GM21619 (cell line): Measurements from ENCODE around the gene ATXN7L1.
A peak's percentile ranks its signal among the peaks of the same experiment; 100 is the strongest.

Experiments
- ATAC-seq: cut with Tn5 transposase; IDR thresholded peaks from one replicate; pipeline ENCODE4 v1.9.1; 2021; ENCODE audit not compliant: unreplicated experiment

Gene ATXN7L1

DNA sequence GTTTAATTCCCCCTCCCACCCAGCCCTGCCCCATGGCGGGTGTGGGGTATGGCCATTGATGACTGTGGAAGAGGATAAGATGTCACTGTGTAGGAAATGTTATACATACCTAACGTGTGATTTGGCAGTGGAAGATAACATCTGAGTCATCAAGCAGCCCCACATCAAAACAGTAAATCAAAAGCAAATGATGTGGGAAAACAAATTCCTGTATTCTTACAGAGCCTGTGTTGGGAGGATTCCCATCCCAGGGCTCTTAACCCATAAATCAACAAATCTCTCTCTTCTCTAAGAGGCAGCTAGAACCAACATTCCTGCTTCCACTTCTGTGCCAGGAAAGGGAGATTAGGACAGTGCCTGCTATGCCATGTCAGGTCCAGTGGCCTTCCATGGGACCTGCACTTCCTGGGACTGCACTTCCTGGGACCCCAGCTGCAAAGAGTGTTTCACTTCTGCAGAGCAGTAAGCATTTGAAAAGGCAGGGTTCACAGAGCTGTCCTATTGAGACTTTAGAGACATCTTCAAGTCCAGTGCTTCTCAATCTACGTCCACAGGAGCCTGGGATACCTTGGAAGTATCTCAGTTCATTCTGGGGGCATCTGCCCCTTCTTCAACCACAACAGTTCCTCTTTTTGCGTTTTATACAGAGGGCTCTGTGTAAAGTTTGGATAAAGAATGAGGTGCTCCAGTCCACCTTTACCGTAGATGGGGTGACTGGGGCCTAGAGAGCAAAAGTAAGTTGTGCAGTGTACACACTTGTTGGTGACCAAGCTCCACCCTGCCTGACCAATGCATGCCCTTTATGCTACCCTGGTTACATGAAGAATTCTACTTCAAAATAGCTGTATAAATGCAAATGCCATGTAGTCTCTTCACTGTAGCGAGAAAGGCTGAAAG is 45.7 kb downstream of the ATXN7L1 start:
- no peak for ATAC-seq

DNA sequence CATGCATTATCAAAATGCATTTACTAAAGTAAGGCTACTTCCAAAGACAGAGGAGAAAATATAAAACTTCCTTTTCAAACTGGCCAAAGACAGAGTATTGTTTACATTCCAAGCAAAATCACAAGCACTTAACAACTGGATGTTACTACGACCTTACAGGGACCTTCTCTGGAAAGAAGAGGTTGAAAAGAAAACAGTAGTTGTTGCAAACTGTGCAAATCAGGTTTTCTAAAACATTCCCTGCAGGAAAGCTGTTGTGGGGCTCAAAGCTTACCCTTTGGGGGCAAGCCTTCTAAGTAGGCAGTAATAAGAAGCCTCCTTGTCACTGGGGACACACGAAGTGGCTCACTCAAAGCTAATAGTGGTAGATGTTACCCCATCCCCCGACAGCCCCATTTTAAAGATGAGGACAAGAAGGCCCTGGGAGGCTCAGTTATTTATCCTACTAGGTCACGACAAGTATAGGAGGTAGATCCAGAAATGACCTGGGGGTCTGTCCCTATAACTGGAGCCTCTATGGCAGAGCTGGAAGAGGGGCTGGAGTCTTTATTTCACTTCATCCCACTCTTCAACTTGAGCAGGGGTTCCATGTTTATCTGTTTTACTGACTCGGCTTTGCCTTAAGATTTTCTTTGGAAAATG is 46.6 kb downstream of the ATXN7L1 start:
- ATAC-seq = no peak

- ATAC-seq = no peak
Observed at GRCh38 chr7:105828141-105828540, 48.3 kb downstream of the ATXN7L1 start.

DNA sequence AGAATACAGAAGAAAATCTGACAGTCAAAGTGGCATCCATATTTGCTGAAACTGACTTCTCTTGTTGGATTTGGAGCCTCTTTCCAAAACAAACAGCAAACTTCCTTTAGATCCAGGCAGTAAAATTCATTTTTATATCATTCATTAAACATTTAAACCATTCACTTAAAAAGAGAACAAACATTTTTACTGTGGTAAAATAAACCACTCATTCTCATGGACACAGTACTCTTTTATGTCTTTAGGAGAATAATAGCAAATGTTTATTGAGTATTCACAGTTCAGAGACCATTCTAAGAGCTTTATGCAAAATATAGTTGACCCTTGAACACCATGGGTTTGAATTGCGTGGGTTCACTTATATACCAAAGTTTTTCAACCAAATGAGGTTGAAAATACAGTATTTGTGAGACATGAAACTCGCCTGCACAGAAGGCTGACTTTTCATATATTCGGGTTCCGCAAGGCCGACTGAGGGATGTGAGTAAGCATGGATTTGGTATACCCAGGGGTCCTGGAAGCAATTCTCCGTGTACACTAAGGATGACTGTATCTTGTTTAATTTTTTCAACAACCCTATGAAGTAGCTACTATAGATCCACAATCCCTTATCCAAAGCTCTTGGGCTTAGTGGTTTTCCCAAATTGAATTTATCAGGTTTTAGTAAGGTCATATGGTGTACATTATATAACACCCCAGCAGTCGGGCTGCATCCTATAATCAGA is 49.1 kb downstream of the ATXN7L1 start:
- no peak for ATAC-seq

DNA sequence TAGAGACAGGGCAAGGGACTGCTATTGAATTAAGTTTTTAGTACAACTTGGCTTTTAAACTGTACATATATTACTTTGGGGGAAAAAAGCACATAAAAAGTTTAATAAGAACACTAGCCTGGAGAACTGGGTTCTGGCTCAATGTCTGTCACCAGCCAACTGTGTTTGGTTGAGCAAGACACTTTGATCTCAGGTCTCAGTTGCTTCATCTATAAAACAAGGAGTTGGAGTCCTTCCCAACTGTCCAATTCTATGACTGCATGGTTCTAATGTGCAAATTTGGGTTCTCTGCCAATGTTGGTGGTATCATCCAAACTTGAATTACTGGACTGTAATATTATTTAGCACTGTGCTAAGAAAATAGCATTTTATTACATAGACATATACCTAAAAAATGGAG is 50.3 kb downstream of the ATXN7L1 start:
- ATAC-seq = no peak

GRCh38 chr7:105825371-105825770 is 51.0 kb downstream of the ATXN7L1 start:
- ATAC-seq = no peak

DNA sequence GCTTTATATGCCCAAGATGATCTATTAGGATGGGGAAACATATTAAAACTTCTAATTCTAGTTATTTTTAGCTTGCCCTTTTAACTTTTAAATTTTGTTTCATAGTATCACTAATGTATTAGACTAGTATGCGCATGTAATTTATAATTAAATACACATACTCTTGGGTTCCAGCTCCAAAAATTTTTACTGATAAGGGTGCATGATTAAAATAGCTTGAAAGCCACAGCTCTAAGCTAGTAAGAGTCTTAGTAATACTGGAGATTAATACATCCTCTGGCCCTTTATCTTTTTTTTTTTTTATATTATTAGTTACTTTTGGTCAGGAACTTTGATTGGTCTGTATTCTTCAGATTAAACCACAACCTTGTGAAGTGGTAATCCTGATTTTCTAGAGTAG is 53.6 kb downstream of the ATXN7L1 start:
- no peak for ATAC-seq

DNA sequence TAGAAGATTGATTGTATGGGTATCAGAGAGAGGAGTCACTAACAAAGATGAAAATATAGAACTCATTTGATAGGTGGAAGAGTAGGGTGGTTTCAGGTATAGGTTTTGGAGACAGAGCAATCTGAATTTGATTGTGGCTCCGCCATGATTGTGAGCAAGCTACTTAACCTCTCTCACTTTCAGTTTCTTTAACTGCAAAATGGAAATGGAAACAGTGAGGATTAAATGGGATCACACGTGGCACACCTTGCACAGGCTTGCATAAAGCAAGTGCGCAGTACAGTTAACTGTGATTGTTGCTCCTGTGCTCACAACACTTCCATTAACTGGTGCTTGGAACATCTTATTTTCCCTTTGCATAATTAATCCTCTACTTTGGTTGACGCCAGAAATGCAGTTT is 54.9 kb downstream of the ATXN7L1 start:
- no peak for ATAC-seq

DNA sequence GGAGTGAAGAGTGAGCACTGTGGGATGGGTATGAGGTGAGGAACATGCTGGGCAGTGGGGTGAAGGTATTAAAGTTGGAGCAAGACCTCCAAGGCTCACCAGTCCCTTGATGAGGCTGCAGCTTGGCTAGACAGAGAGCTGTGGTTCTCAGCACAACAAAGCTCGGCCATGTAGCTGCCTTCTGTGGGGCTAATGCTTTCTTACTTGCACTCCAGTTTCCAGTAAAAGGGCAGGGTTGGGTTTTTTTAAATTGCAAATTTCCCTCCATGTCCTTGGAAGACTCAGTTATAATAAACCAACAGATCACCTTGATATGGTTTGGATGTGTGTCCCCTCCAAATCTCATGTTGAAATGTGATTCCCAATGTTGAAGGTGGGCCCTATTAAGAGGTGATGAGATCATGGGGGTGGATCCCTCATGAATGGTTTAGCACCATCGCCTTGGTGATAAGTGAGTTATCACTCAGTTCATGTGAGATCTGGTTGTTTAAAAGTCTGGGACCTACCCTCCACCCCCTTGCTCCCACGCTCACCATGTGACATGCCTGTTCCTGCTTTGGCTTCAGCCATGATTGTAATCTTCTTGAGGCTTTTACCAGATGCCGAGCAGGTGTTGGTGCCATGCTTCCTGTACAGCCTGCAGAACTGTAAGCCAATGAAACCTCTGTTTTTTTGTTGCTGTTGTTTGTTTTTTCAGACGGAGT is 55.9 kb downstream of the ATXN7L1 start:
- no peak for ATAC-seq

DNA sequence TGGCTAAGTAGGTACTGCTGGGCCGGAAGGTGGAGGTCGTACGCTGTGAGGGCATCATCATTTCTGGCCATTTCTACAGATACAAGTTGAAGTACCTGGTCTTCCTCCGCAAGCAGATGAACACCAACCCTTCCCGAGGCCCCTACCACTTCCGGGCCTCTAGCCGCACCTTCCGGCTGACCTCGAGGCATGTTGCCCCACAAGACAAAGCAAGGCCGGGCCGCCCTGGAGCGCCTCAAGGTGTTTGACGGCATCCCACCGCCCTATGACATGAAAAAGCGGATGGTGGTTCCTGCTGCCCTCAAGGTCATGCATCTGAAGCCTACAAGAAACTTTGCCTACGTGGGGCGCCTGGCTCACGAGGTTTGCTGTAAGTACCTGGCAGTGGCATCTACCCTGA is 56.8 kb downstream of the ATXN7L1 start:
- no peak for ATAC-seq

GRCh38 chr7:105816954-105817615 is 59.3 kb downstream of the ATXN7L1 start:
- no peak for ATAC-seq

DNA sequence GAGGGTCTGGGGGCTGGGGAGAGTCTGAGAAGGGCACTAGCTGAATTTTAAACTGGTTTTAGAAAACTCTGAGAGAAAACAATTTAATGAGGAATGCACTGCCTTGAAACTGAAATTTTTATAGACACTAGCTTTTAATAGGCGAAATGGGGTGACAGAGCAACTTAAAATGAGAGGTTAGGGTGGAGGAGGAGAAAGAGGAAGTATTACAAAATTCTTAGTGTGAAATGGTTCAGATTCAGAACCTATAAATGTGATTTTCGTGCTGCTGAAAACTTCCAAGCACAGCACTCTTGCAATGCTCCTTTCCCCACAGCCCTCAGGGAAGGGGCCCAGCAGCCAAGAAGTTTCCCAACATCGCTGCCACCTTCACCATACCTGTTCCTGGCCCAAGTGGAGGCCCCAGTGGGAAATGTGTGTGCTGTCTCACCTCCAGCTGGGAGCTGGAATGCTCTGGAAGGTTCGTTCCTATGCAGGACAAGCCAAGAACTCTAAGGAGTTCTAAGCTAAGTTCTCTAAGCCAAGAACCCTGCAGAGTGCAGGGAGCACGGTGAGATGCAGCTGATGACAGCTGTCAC is 60.0 kb downstream of the ATXN7L1 start:
- ATAC-seq = no peak

- ATAC-seq = no peak
Observed at GRCh38 chr7:105815576-105815975, 60.8 kb downstream of the ATXN7L1 start.

DNA sequence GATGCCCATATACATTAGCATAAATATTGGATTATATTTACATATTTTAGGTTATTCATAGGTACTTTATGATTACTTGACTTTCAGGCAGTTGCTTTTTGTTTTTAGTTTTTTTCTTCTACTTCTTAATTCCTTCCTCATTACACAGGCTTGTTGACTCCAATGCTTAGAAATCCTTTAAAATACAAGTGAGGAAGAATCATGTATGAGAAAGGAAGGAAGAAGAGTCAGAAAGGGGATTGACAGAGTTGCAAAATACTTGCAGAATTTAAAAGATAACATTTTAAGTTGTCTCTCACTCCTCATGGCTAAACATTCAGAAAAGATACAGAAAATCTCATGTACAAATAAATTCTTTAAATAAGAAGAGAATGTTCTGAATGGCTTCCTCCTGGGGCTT is 61.9 kb downstream of the ATXN7L1 start:
- ATAC-seq = no peak

GRCh38 chr7:105811189-105811847 is 65.1 kb downstream of the ATXN7L1 start:
- ATAC-seq = no peak

DNA sequence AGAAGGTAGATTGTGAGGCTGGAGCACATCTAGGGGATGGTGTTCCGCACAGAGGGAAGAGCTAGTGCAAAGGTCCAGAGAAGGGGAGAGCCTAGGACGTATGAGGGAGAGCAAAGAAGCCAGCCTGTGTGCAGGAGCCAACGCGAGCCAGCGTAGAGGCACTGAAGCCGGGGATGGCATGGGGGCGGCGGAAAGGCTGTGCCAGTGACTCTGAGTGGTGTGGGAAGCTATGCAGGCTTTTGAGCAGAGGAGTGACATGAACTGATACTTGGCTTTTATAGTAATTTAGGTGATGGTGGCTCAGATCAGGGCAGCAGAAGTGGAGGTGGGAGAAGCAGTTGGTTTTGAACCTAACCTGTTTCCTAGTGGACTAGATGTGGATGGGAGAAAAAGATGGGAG is 65.8 kb downstream of the ATXN7L1 start:
- no peak for ATAC-seq

- ATAC-seq = peak; percentile 97
Observed at GRCh38 chr7:105808703-105809590, 67.5 kb downstream of the ATXN7L1 start.

GRCh38 chr7:105808209-105808608 is 68.2 kb downstream of the ATXN7L1 start:
- ATAC-seq = no peak

DNA sequence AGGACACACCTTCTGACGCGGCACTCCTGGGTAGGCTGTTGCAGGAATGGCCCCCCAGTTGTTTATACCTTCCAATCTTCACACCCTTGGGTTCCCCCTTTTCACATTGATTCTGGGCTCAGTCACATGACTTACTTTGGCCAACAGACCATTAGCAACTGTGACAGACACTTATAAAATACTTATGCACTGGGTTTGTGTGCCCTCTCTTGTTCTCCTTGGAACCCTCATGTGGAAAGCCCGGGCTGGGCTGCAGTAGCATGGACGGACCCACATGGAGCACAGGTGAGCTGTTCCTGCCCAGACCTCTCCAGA is 69.0 kb downstream of the ATXN7L1 start:
- ATAC-seq = no peak
